Endothelial cell of umbilical vein (primary cell): ENCODE results near the gene NYAP2. TPM values are rescaled to one million over a fixed set of nuclear protein-coding genes. Genes with fewer than 3 reads are reported as not detected.

Source experiments
- BruUV-seq: library from RNA; stranded (reverse); fragments of 400-500 nt; replicated peaks from 2 replicates; lab custom pipeline; 2021; lab: Mats Ljungman, UMichigan
- CTCF ChIA-PET: fragments of 300-600, 350-600 bp; sonication (Branson Sonifier 250); formaldehyde crosslinking; loops from one replicate; lab custom pipeline; 2021; ENCODE audit warnings: antibody characterized with exemption, inconsistent platforms; lab: Charles Lee
- POLR2A ChIA-PET: fragments of 300-600, 350-600 bp; sonication (Branson Sonifier 250); formaldehyde crosslinking; loops from one replicate; lab custom pipeline; 2021; ENCODE audit warnings: antibody characterized with exemption, inconsistent platforms; lab: Charles Lee
- DNase-seq: peaks from one replicate; pipeline ENCODE4 v3.0.0-alpha.2; 2011; ENCODE audit warnings: low read depth, low spot score
- FAIRE-seq: peaks from 2 replicates; lab custom pipeline; 2011; peaks lifted over from hg19 to GRCh38; lab: Jason Lieb, UNC
- H2AFZ ChIP-seq: 2 replicates; pipeline ENCODE4 v1.6.0; 2012; ENCODE audit warnings: low read depth, low read length, control low read depth, inconsistent platforms
- H3K27ac ChIP-seq: 2 replicates; pipeline ENCODE4 v1.5.1; 2011; ENCODE audit warnings: low read depth, mild to moderate bottlenecking, control low read depth, low read length, moderate library complexity; ENCODE audit not compliant: insufficient read depth
- H3K27me3 ChIP-seq, 2 experiments: 2 replicates each; pipeline versions ENCODE4 v1.6.0 to v1.6.1; 2011; ENCODE audit warnings: low read length in 2 of 2, mixed read lengths in 1 of 2; ENCODE audit not compliant: control insufficient read depth in 2 of 2, insufficient read depth in 2 of 2
- H3K36me3 ChIP-seq, 2 experiments: 2 replicates in 1 of 2; 3 replicates in 1 of 2; pipeline ENCODE4 v1.5.1; 2011; ENCODE audit warnings: low read length in 2 of 2, mild to moderate bottlenecking in 1 of 2, moderate library complexity in 1 of 2; ENCODE audit not compliant: control insufficient read depth in 2 of 2, insufficient read depth in 2 of 2; ENCODE audit errors: extremely low read depth in 1 of 2
- H3K4me1 ChIP-seq: 3 replicates; pipeline ENCODE4 v1.5.1; 2011; ENCODE audit warnings: mild to moderate bottlenecking, low read length; ENCODE audit not compliant: control insufficient read depth, insufficient read depth; ENCODE audit errors: extremely low read depth
- H3K4me2 ChIP-seq: 2 replicates; pipeline ENCODE4 v1.6.1; 2011; ENCODE audit warnings: low read length, control low read depth, mixed read lengths; ENCODE audit not compliant: insufficient read depth
- H3K4me3 ChIP-seq, 3 experiments: fragments of 200-600 bp in 1 of 3; sonication (generic), shearing (Covaris generic) in 1 of 3; replicated peaks in 1 of 3; 2 replicates each; pipeline ENCODE4 v1.5.1; 2011 to 2016; ENCODE audit warnings: control low read depth in 3 of 3, low read length in 3 of 3, mild to moderate bottlenecking in 2 of 3, inconsistent platforms in 1 of 3, low read depth in 1 of 3, moderate library complexity in 1 of 3; ENCODE audit not compliant: insufficient read depth in 1 of 3
- H3K79me2 ChIP-seq: 2 replicates; pipeline ENCODE4 v1.6.0; 2012; ENCODE audit warnings: low read length, inconsistent platforms; ENCODE audit not compliant: control insufficient read depth, insufficient read depth
- H3K9ac ChIP-seq: replicated peaks from 2 replicates; pipeline ENCODE3; 2011; ENCODE audit warnings: low read length, control low read depth; ENCODE audit not compliant: insufficient read depth; ENCODE audit errors: extremely low read depth
- H3K9me1 ChIP-seq: replicated peaks from 3 replicates; pipeline ENCODE4 v1.6.0; 2011; ENCODE audit warnings: mild to moderate bottlenecking, low read length; ENCODE audit not compliant: control insufficient read depth, insufficient read depth; ENCODE audit errors: extremely low read depth
- H3K9me3 ChIP-seq: replicated peaks from 2 replicates; pipeline ENCODE4 v1.5.1; 2012; ENCODE audit warnings: low read length, inconsistent platforms; ENCODE audit not compliant: control insufficient read depth, insufficient read depth
- H4K20me1 ChIP-seq: replicated peaks from 2 replicates; pipeline ENCODE3; 2011; ENCODE audit warnings: mild to moderate bottlenecking, low read length; ENCODE audit not compliant: control insufficient read depth, insufficient read depth; ENCODE audit errors: extremely low read depth
- CTCF ChIP-seq, 2 donors: IDR thresholded peaks; 1 replicate in 1 of 2; 2 replicates in 1 of 2; pipeline ENCODE4 v1.5.1; 2011; ENCODE audit warnings: low read length in 2 of 2, mild to moderate bottlenecking in 2 of 2, moderate library complexity in 2 of 2, control low read depth in 1 of 2, inconsistent platforms in 1 of 2, low read depth in 1 of 2; ENCODE audit not compliant: insufficient read depth in 1 of 2; ENCODE audit errors: extremely low read depth in 1 of 2
- EZH2 ChIP-seq: IDR thresholded peaks from 2 replicates; pipeline ENCODE4 v1.6.1; 2012; ENCODE audit warnings: borderline replicate concordance, low read depth, mild to moderate bottlenecking, moderate library complexity, low read length, inconsistent platforms; ENCODE audit not compliant: severe bottlenecking
- FOS ChIP-seq: IDR thresholded peaks from 2 replicates; pipeline ENCODE4 v1.6.1; 2011; ENCODE audit warnings: mild to moderate bottlenecking, low read length, moderate library complexity, borderline replicate concordance; ENCODE audit not compliant: insufficient read depth
- GATA2 ChIP-seq: IDR thresholded peaks from 2 replicates; pipeline ENCODE4 v1.7.0; 2011; ENCODE audit warnings: low read depth, mild to moderate bottlenecking, moderate library complexity, mixed read lengths, low read length; ENCODE audit not compliant: insufficient read length, insufficient read depth
- JUN ChIP-seq: IDR thresholded peaks from 2 replicates; pipeline ENCODE4 v1.6.1; 2011; ENCODE audit warnings: borderline replicate concordance, low read depth; ENCODE audit not compliant: insufficient read length, insufficient read depth
- MAX ChIP-seq: IDR thresholded peaks from 2 replicates; pipeline ENCODE4 v1.6.1; 2011; ENCODE audit not compliant: insufficient read depth, insufficient read length
- MYC ChIP-seq: IDR thresholded peaks from one replicate; pipeline ENCODE4 v1.6.1; 2011; ENCODE audit warnings: mild to moderate bottlenecking, low read depth, low read length
- POLR2A ChIP-seq: IDR thresholded peaks from 2 replicates; pipeline ENCODE4 v1.6.1; 2012; ENCODE audit warnings: low read depth, mild to moderate bottlenecking, control low read depth, low read length
- POLR2AphosphoS5 ChIP-seq: IDR thresholded peaks from 2 replicates; pipeline ENCODE4 v1.6.1; 2012; ENCODE audit warnings: low read depth, mild to moderate bottlenecking, control low read depth, low read length, moderate library complexity; ENCODE audit not compliant: insufficient read depth
- dilution Hi-C: fragments of 300-500 bp; cut with MboI; formaldehyde crosslinking; loops from one replicate; pipeline ENCODE4 v1.15.0; 2019; ENCODE audit warnings: low sequenced_read_pairs; ENCODE audit not compliant: extremely low pct_ligation_motif_present
- intact Hi-C: fragments of 100-400 bp; cut with micrococcal nuclease; formaldehyde crosslinking; loops from one replicate; pipeline ENCODE4 v1.10.0; 2022
- polyA plus RNA-seq, 4 experiments: library from polyadenylated mRNA; depleted of rRNA in 3 of 4; stranded (reverse) in 3 of 4; unstranded in 1 of 4; fragments of >200 nt; gene quantifications; 2 replicates each; pipeline versions ENCODE4 v1.2.1 to v1.2.3, GENCODE V29; 2011 to 2012; ENCODE audit warnings: missing spikeins in 1 of 4
- total RNA-seq: library from RNA; stranded (reverse); gene quantifications from 2 replicates; pipeline ENCODE4 v1.2.3, GENCODE V29; 2021

The NYAP2 gene
- total and polyA plus RNA-seq, 2 donors (not counting 3 experiments of a cell fraction or from before 2014, with no cell fraction given), result not detected

- Histone ChIP-seq H4K20me1 (no peaks in the 10 kb centered on the region), H3K27me3 (no peaks in the 10 kb centered on the region), H3K79me2 (no peaks in the 10 kb centered on the region), H3K4me2 (no peak overlapping the region), H3K9me1 (no peaks in the 10 kb centered on the region), H3K4me3 (no peak overlapping the region), H2AFZ (no peak overlapping the region), H3K9ac (no peak overlapping the region), H3K9me3 (peaks cover 2% of the 10 kb centered on the region), H3K27ac (no peak overlapping the region), H3K36me3 (no peaks in the 10 kb centered on the region), H3K4me1 (no peaks in the 10 kb centered on the region)
- DNase-seq (no peak), FAIRE-seq (no peak)
- BruUV-seq, result no TSS peak
- dilution Hi-C loops (no loop called here), intact Hi-C loops (no loop called here)
- ChIA-PET POLR2A (no interaction called here), CTCF (no interaction called here)
- TF ChIP-seq GATA2 (no peak), JUN (no peak), POLR2A (no peak), FOS (no peak), CTCF (IDR thresholded peaks at IDR 0.05; ENCODE audit: extremely low read depth in 1 of 2, insufficient read depth in 1 of 2, low read depth in 1 of 2, low read length in 2 of 2) (no peak), MAX (no peak), MYC (no peak), POLR2AphosphoS5 (no peak), EZH2 (no peak)
Observed at GRCh38 chr2:225600444-225600843, 200.9 kb downstream of the NYAP2 start.
